Right lobe of liver (tissue), 4 donors: ENCODE data around the gene GLT8D2.

ENCODE experiments used
- POLR2A ChIP-seq: fragments of 450-650 bp; IDR thresholded peaks from one replicate; pipeline ENCODE4 v1.6.1; 2017; ENCODE audit warnings: antibody characterized with exemption, mild to moderate bottlenecking
- TF ChIP-seq, protein P1 (sequence below), 4 donors: fragments of 200-600 bp in 3 of 4; fragments of 450-650 bp in 1 of 4; IDR thresholded peaks; one replicate each; pipeline versions ENCODE4 v1.5.1 to v1.8.0; 2016 to 2022; ENCODE audit warnings: antibody characterized with exemption in 4 of 4, mild to moderate bottlenecking in 2 of 4
- donor health status: DM: no; HTN: no; CAD: no.
- donor health status: DM: no; HTN: no; CAD: no.
- donor health status: DM: no; HTN: yes; CAD: no.

DNA sequence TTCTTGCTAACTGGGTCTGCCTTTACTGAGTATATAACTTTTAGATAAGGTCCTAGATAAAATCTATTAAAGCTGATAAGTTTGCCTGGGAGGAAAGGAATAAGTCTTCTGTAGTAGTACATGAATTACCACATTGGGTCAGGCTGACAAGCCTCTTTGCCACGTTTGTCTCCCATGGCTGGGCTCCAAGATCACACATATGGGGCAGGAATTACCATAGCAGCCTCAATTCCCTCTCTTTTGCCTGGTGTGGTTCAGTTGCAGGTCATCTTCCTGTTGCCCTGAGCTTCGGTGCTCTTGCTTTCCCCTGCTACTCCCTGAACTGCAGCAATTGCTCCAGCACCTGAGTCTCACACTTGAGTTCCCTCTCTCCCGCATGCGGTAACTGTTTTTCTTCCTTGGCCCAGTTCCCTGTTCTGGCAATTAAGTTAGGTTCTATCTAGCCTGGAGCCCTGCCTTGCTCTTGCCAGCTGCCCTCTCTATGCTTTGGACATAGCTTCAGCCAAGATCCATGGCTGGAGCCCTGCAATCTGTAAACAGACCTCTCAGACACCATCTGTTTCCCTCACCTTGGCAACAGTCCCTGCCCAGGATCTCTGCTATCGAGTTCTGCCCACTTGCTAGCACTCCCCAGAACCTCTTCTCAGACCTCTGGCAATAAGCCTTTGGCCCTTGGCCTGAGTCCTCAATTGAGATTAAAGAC, 5.8 kb upstream of the GLT8D2 start:
- no peak for TF ChIP-seq POLR2A
- TF ChIP-seq, protein P1, sequence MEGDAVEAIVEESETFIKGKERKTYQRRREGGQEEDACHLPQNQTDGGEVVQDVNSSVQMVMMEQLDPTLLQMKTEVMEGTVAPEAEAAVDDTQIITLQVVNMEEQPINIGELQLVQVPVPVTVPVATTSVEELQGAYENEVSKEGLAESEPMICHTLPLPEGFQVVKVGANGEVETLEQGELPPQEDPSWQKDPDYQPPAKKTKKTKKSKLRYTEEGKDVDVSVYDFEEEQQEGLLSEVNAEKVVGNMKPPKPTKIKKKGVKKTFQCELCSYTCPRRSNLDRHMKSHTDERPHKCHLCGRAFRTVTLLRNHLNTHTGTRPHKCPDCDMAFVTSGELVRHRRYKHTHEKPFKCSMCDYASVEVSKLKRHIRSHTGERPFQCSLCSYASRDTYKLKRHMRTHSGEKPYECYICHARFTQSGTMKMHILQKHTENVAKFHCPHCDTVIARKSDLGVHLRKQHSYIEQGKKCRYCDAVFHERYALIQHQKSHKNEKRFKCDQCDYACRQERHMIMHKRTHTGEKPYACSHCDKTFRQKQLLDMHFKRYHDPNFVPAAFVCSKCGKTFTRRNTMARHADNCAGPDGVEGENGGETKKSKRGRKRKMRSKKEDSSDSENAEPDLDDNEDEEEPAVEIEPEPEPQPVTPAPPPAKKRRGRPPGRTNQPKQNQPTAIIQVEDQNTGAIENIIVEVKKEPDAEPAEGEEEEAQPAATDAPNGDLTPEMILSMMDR (IDR thresholded peaks at IDR 0.05), result no peak
